GM21515 (cell line): ENCODE measurements around the gene DCAF10.
"Not testable (repeated sequence)": the region's sequence is repeated elsewhere in the genome, so short reads cannot be mapped to it uniquely, and the experiment has no call there.

Source experiments
- ATAC-seq: cut with Tn5 transposase; IDR thresholded peaks from one replicate; pipeline ENCODE4 v1.9.1; 2021; ENCODE audit not compliant: unreplicated experiment

DCAF10 gene

GRCh38 chr9:37788332-37788731 is 12.3 kb upstream of the DCAF10 start:
- ATAC-seq: no peak

DNA sequence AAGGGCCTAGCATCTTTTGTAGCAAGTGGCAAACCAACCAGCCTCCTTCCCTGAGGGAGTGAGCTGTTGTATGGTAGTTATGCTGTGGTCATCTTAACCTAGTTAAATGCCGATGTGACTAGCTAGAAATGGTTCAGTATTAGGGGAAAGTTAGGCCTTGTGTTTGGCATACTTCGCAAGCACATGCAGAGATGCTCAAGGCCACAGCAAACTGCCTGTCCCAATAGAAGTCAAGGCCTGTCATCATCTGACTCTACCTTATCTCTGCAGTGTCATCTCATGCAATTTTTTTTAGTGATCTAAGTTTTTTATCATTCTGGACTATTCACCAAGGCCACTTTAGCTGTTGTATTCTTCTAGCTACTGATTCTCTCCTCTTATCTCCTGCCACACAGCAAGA is 10.5 kb upstream of the DCAF10 start:
- ATAC-seq: no peak

DNA sequence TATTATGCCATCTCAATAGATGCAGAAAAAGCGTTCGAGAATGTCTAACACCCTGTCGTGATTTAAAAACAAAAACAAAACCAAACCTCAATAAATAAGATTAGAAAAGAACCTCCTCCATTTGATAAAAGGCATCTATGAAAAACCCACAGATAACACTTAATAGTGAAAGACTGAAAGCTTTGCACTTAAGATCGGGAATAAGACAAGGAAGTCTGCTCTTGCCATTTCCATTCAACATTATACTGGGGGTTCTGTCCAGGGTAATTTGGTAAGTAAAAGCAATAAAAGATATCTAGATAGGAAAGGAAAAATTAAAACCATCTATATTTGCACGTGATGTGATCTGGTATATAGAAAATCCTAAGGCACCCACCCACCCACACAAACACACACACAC is 8.5 kb upstream of the DCAF10 start:
- no peak for ATAC-seq

- ATAC-seq: no peak
These were observed 4.4 kb upstream of the DCAF10 start for GRCh38 chr9:37796232-37796631.

- ATAC-seq: no peak
These were observed 1.9 kb upstream of the DCAF10 start for GRCh38 chr9:37798677-37799076.

DNA sequence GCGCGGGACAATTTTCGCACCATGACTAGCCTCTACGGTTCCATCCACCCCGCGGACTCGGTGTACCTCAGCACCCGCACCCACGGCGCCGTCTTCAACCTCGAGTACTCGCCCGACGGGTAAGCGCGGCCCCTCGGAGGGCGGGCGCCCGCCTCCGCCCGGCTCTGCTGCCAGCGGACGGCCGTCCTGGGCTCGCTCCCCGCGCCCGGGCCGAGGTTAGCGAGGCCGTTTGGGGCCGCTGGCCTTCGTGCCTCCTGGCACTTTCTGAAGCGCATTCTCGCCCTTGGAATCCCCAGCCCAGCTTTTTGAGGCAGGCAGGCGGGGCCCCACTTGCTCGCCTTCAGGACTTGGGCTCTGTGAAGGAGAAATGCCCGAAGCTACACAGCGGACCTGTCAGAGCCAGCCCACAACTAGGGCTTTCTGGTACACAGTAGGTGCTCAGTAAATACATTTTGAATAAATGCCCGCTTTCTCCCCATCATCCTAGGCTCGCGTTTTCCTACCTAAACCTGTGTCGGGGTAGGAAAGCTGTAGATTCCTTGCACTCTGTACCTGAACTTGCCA is 772 bp downstream of the DCAF10 start:
- ATAC-seq: peak; percentile 44

DNA sequence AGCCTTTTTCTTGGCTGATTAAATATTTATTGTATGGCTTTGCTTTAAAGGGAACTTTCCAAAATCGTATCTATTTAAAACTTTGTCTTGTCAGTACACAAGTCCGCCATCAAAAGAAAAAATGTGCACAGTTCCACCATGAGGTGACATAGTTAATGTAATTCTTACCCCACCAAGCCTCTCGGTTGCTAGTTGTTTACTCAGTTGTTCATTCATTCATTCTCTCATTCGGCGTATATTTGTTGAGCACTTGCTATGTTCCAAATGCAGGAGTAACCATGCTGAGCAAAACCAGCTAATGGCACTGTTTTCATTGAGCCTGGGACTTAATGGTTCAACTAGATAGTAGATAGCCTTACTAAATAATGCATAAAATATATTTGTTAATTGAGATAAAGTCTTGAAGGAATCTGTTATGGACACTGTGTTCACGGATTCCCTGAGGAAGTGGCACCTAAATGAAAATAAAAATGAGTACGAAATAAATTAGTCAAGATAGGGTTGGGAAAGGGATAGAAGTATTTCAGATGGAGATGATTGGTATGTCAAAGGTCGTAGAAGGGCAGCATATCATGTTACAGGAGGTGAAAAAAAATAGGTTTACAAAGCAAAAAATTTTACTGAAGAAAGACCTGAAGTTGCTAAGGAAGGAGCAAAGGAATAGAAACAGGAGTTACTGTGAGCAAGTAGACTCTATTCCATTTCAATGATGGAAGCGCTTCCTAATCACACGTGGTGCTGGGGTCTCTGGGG is 1.5 kb downstream of the DCAF10 start:
- ATAC-seq: no peak

- ATAC-seq: no peak
These were observed 5.7 kb downstream of the DCAF10 start for GRCh38 chr9:37806271-37806670.

DNA sequence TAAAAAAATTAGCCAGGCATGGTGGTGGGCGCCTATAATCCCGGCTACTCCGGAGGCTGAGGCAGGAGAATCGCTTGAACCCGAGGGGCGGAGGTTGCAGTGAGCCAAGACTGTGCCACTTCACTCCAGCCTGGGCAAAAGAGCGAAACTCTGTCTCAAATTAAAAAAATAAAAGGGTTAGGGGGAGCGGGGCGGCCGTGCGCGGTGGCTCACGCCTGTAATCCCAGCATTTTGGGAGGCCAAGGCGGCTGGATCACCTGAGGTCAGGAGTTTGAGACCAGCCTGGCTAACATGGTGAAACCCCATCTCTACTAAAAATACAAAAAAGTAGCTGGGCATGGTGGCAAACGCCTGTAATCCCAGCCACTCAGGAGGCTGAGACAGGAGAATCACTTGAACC is 9.1 kb downstream of the DCAF10 start:
- not testable (repeated sequence) for ATAC-seq

DNA sequence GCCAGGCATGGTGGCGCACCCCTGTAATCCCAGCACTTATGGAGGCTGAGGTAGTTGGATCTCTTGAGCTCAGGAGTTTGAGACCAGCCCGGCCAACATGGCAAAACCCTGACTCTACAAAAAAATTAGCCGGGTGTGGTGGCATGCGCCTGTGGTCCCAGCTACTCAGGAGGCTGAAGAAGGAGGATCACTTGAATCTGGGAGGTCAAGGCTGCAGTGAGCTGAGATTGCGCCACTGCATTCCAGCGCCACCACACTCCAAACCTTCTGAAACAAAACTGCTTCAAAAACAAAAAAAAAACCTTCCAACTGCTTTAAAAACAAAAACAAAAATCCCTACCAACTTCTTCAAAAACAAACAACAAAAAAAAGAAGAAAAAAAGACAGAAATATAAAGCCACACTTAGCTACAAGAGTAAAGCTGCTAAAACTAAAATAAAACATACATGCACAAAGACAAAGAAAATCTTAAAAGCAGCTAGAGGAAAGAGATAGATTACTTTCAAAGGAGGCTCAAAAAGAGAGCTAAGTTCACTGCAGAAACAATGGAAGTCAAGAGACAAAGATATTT is 11.4 kb downstream of the DCAF10 start:
- no peak for ATAC-seq

DNA sequence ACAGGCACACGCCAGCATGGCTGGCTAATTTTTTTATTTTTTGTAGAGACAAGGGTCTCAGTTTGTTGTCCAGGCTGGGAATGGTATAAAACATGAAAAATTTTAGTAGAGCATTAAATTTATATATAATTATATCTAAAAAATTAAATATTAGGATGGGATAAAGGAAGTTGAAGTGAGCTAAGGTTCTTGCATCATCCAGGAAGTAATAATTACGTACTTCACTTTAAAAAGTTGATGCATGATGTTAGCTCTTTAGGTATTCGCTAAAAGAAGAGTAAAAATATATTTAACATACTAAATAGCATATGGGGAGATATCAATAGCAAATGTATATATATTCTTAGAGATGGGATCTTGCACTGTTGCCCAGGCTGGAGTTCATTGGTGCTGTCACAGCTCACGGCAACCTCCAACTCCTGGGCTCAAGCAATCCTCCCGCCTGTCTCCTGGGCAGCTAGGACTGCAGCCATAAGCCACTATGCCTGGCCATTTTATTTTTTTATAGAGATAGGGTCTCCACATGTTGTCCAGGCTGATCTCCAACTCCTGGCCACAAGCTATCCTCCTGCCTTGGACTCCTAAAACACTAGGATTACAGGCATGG is 12.3 kb downstream of the DCAF10 start:
- no peak for ATAC-seq

- ATAC-seq: no peak
These were observed 18.3 kb downstream of the DCAF10 start for GRCh38 chr9:37818849-37819248.

GRCh38 chr9:37820142-37820541 is 19.5 kb downstream of the DCAF10 start:
- no peak for ATAC-seq

DNA sequence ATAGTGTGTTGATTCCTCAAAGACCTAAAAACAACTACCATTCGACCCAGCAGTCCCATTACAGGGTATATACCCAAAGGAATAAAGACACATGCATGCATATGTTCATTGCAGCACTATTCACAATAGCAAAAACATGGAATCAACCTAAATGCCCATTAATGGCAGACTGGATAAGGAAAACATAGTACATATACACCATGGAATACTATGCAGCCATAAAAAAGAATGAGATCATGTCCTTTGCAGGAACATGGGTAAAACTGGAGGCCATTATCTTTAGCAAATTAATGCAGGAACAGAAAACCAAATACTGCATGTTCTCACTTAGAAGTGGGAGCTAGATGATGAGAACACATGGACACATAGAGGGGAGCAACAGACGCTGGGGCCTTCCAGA is 24.6 kb downstream of the DCAF10 start:
- not testable (repeated sequence) for ATAC-seq

- no peak for ATAC-seq
These were observed 27.0 kb downstream of the DCAF10 start for GRCh38 chr9:37827483-37828165.

GRCh38 chr9:37835821-37836220 is 35.2 kb downstream of the DCAF10 start:
- ATAC-seq: no peak

DNA sequence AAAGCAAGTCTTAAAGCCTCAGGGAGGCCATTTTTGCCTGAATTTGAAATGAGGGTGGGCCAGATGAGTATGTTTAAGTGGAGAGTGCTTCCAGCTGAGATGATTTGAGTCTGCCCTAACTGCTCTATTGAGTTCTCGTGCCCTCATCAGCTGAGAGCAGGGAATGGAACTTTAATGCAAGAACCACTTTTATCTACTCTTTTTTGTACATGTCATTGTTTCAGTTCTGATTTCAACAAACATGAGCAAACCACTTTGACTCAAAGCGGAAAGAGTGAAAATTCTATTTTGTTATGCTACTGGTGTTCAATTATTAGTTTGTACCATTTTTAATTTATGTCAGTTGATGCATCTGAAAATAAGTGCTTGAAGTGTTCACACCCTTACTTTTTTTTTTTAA is 35.8 kb downstream of the DCAF10 start:
- peak; percentile 81 for ATAC-seq

DNA sequence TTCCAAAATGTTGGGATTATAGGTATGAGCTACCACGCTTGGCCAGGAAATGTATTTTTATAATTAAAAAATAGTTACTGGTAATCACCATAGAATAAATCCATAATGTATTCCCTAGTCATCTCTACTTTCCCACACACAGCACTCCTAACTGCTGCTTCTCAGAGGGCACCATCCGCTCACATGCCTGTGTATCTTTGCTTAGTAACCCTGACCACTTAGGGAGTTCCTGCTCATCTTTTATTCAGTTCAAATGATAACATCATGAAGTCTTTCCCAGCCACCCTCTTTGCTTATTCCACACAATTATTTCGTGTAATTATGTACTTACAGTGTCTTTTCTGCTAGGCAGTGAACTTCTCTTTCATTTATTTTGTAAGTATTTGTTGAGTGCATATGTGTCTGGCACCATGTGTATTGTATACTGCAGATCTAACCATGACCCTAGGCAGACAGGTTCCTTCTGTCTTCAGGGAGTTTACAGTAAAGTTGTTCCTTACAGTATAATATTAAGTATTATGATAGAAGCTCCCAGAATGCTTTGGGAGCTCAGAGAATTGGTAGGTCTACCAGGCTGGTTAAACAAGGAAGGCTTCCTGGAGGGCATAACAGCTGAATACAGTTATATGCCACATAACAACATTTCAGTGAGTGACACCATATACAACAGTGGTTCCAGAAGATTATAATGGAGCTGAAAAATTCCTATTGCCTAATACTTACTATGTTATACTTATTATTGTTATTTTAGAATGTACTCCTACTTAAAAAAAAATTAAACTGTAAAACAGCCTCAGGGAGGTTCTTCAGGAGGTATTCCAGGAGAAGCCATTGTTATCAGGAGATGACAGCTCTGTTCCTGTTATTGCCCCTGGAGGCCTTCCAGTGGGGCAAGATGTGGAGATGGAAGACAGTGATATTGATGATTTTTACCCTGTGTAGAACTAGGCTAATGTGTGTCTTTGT is 39.2 kb downstream of the DCAF10 start:
- no peak for ATAC-seq

- no peak for ATAC-seq
These were observed 40.1 kb downstream of the DCAF10 start for GRCh38 chr9:37840560-37841194.

GRCh38 chr9:37852222-37852621 is 51.6 kb downstream of the DCAF10 start:
- no peak for ATAC-seq
